ENCODE measurements around the gene BRSK2.

DNA sequence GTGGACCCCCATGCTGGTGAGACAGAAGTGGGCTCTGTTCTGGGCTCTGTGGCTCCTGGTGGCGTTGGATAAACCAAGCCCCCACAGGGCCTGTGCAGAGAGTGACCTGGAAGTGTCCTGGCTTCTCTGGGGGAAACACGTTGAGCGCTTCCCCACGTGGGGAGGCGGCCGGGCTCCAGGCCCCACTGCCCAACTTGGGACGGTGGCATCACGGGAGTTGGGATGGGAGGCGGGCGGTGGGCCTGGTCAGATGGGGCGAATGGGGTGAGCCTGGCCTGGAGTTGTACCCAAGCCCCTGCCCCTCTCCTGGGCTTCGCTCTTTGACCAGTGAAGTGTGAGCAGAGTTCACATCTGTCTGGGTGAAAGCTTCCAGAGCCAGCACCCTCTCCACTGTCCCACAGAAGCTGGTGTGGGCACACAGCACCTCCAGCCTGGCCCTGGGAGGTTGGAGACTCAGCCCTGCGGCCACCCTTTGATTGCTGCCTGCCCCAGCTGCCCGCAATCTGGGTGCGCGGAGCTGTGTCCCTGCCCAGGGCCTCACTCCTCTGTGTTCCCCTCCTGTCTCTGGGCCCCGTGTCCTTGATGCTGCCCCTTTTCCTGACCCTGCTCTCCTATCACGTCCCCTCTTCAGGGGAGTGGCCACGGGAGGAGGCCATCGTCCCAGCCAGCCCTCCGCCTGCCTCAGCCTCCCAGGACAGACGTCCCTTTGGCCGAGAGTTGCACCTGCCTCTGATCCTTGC, 14.2 kb downstream of the BRSK2 start:
- no peak for TF ChIP-seq CTCF (IDR thresholded peaks at IDR 0.05)
- TF ChIP-seq ZFX (IDR thresholded peaks at IDR 0.05; ENCODE audit: borderline replicate concordance), result no peak

All from 22Rv1 (cell line).